ENCODE data around the gene IQGAP3.
"Not testable (repeated sequence)": the region's sequence is repeated elsewhere in the genome, so short reads cannot be mapped to it uniquely, and the experiment has no call there.

Gene IQGAP3

DNA sequence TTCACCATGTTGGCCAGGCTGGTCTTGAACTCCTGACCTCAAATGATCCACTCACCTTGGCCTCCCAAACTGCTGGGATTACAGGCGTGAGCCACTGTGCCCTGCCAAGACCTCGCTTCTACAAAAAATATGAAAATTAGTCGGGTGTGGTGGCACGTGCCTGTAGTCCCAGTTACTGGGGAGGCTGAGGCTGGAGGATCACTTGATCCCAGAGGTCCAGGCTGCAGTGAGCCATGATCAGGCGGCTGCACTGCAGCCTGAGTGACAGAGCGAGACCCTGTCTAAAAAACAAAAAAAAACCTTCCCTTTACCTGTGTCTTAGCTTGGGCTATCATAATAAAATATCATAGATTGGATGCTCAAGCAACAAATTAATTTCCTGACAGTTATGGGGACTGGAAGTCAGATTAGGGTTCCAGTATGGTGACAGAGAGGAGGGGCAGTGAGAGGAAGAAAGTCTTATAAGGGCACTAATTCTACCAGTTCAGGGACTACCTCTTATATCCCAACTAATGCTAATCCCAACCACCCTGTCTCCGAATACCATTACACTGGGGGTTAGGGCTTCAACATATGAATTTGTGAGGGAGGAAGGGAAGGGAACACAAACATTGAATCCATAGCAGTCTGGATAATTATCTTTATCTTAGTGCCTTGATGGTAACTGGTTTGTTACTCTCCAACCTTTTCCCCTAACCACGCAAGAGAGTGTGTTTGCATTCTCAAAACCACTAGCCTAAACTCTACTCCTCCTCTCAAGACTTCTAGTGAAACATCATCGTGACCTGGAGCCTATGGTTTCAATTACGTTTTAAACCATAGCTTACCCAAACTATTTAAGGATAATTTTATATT lies 18.2 kb upstream of the IQGAP3 start:
- Histone ChIP-seq H3K27ac (peak overlapping the region; percentile 75 to 88), H3K9me3 (no peaks in the 10 kb centered on the region), H3K4me3 (peak overlapping the region in 1 of 2 donors; percentile 63), H3K27me3 (no peaks in the 10 kb centered on the region), H3K4me1 (peaks cover 0 to 19% (median 12%) of the 10 kb centered on the region in 4 donors), H3K36me3 (peaks cover 0 to 30% (median 10%) of the 10 kb centered on the region in 3 donors)
- intact Hi-C loops (cut with DNase I; ENCODE audit: low total_unique reads): loop anchor here (5.0 kb wide), 1 partner anchor 93 kb away; no protein-coding TSS in a partner anchor
- no peak for TF ChIP-seq CTCF (IDR thresholded peaks at IDR 0.05)
- DNase-seq: peak in 1 of 2 donors; percentile 48

- Histone ChIP-seq H3K4me1 (peaks cover 0 to 19% (median 12%) of the 10 kb centered on the region in 4 donors), H3K27ac (no peak overlapping the region), H3K9me3 (no peaks in the 10 kb centered on the region), H3K27me3 (peaks cover 0 to 2% of the 10 kb centered on the region in 2 donors), H3K4me3 (no peak overlapping the region), H3K36me3 (peaks cover 0 to 19% (median 5%) of the 10 kb centered on the region in 3 donors)
- TF ChIP-seq CTCF (IDR thresholded peaks at IDR 0.05): no peak
- intact Hi-C loops (cut with DNase I; ENCODE audit: low total_unique reads): no loop called here
- no peak for DNase-seq
Observed at GRCh38 chr1:156589546-156589945, 17.2 kb upstream of the IQGAP3 start.

- DNase-seq; intact Hi-C loops (cut with DNase I; ENCODE audit: low total_unique reads); H3K27ac ChIP-seq: not testable (repeated sequence)
Observed at GRCh38 chr1:156587927-156588326, 15.6 kb upstream of the IQGAP3 start.

GRCh38 chr1:156586892-156587477 lies 14.6 kb upstream of the IQGAP3 start:
- H3K27ac ChIP-seq: no peak overlapping the region
- TF ChIP-seq CTCF (IDR thresholded peaks at IDR 0.05): no peak
- DNase-seq: peak in 1 of 2 donors; percentile 7
- intact Hi-C loops (cut with DNase I; ENCODE audit: low total_unique reads): no loop called here
- peaks cover 0 to 5% (median 3%) of the 10 kb centered on the region in 4 donors for H3K4me1 ChIP-seq
- no peak overlapping the region for H3K4me3 ChIP-seq
- no peaks in the 10 kb centered on the region for H3K36me3 ChIP-seq
- H3K27me3 ChIP-seq: peaks cover 0 to 2% of the 10 kb centered on the region in 2 donors
- H3K9me3 ChIP-seq: no peaks in the 10 kb centered on the region

More at GRCh38 chr1:156587927-156588326, 15.6 kb upstream of the IQGAP3 start:
- H3K4me1 ChIP-seq: peaks cover 0 to 15% (median 10%) of the 10 kb centered on the region in 4 donors
- not testable (repeated sequence) for H3K36me3 ChIP-seq, H3K4me3 ChIP-seq, H3K27me3 ChIP-seq, H3K9me3 ChIP-seq

DNA sequence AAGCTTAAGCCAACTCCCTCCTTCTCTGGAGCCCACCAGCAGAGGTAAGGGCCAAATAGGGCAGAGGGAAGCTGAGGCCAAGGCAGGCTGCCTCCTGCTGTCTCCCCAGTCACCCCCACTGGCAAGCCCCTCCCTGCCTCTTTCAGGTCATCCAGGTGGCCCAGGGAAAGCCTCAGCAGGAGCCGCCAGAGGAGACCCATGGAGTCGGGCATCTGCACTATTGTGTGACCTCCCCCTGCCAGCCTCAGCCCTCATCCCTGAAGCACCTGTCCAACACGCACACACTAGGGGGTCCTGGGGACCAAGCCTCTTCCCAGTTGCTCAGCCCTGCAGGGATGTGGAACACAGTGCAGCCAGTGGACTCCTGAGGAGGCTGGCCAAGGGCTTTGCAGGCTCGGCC lies 14.0 kb upstream of the IQGAP3 start:
- Histone ChIP-seq H3K4me1 (peaks cover 0 to 5% (median 2%) of the 10 kb centered on the region in 4 donors), H3K27ac (no peak overlapping the region), H3K36me3 (no peaks in the 10 kb centered on the region), H3K4me3 (no peak overlapping the region), H3K9me3 (no peaks in the 10 kb centered on the region), H3K27me3 (peaks cover 0 to 2% of the 10 kb centered on the region in 2 donors)
- DNase-seq: peak in 1 of 2 donors; percentile 24
- intact Hi-C loops (cut with DNase I; ENCODE audit: low total_unique reads): no loop called here
- no peak for TF ChIP-seq CTCF (IDR thresholded peaks at IDR 0.05)

DNA sequence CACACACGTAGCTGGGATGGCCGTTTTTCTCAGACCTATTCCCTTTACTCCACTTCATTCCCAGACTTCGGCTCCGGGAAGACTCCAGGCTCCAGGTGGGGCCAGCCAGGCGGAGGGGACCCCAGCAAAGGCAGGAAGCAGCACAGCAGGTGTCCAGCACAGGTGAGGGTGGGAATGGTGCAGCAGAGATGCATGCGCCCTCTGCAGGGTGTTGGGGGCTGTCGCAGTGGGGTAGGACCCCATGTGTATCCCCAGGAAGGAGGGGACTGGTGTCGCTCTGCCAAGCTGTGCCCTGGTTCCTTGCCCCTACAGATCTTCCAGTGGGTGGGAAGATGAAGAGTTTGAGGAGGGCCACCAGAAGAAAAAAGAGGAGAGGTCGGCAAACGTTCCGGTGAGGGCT lies 12.4 kb upstream of the IQGAP3 start:
- no peaks in the 10 kb centered on the region for H3K36me3 ChIP-seq
- no peaks in the 10 kb centered on the region for H3K4me1 ChIP-seq
- no peak for DNase-seq
- H3K4me3 ChIP-seq: no peak overlapping the region
- TF ChIP-seq CTCF (IDR thresholded peaks at IDR 0.05): no peak
- peaks cover 0 to 2% of the 10 kb centered on the region in 2 donors for H3K27me3 ChIP-seq
- intact Hi-C loops (cut with DNase I; ENCODE audit: low total_unique reads): loop anchor here (5.0 kb wide), 1 partner anchor 72 kb away; no protein-coding TSS in a partner anchor
- H3K27ac ChIP-seq: no peak overlapping the region
- no peaks in the 10 kb centered on the region for H3K9me3 ChIP-seq
